Measurements from ENCODE around the gene DNLZ. TPM values are rescaled to one million over a fixed set of nuclear protein-coding genes. Genes with fewer than 3 reads are reported as not detected.

DNLZ gene
- total RNA-seq (26.9 and 27.5 TPM in 2 replicates), polyA plus RNA-seq (23.0 and 38.4 TPM in 2 replicates), polyA minus RNA-seq (2.1 and 2.6 TPM in 2 replicates), Bru-seq, nascent RNA (percentile 44 among the genes with signal in this experiment), BruChase-seq, experiment 1, labeled RNA remaining after a 6-hour chase (percentile 55 among the genes with signal in this experiment), BruChase-seq, experiment 2, labeled RNA remaining after a 2-hour chase (percentile 40 among the genes with signal in this experiment)
- 12.6 and 14.5 TPM in 2 replicates for polyA plus RNA-seq (2011; cell fraction: cytosol; rRNA removed)
- polyA plus RNA-seq (2011; cell fraction: nucleus; rRNA removed) = 7.0 and 8.5 TPM in 2 replicates
- 12.0 and 12.5 TPM in 2 replicates for polyA plus RNA-seq (2012)
- 6.8 TPM for polyA minus RNA-seq (2011; cell fraction: cytosol; rRNA and poly(A)+ RNA removed)
- polyA minus RNA-seq (2011; cell fraction: nucleus; rRNA and poly(A)+ RNA removed) = 1.7 and 3.0 TPM in 2 replicates
- long read RNA-seq, transcript DNLZ-201 (3 exons, 724 nt) = major isoform, 151 of 158 reads
- long read RNA-seq, partial matches to known transcripts = 1 of 158 reads
- long read RNA-seq, other reads (novel, unspliced or antisense) = 6 of 158 reads

DNA sequence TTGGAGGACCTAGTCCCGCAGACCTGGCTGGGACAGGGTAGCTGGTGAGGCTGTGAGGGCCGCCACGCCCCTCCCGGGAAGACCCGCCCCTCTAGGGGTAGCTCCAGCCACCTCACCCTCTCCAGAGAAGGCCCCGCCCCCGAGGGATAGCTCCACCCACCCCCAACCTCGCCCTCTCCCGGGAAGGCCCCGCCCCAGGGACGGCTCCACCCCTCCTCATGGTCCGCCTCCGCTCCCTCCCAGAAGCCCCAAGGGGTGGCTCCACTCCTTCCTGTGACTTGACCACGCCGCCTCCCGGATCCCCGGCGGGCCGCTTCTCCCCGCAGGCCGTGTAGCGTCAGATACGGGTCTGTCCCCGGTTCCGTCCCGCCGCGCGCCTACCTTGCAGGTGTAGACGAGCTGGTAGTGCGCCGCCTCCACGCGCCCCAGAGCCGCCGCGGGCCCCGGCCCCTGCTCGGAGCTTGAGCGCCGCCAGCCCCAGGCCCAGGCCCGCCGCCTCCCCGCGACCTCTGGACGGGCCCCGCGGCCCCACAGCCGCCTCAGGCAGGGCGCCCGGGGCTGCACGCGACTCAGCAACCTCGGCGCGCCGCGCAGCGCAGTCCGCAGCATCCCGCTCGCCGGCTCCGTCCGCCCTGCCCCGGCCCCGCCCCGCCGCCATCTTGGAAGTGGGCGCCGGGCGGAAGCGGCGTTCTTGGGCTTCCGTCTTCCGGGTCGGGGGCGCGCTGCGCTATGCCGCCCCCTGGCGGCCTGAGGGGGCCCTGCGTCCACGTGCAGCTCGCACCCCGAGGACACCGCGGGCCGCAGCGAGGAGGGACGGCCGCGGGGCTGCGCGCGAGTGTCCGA lies at the start of gene DNLZ:
Gene DNLZ (minus strand): TSS at position 639 of the 843 bp plus-strand sequence. CDS start 30 bp downstream, at position 609.
- no peaks in the 10 kb centered on the region for H4K20me1 ChIP-seq (replicated peaks; ENCODE audit: control insufficient read depth, extremely low read depth, insufficient read depth, low read length)
- no peaks in the 10 kb centered on the region for H3K36me3 ChIP-seq (ENCODE audit: control insufficient read depth in 2 of 2, extremely low read depth in 1 of 2, insufficient read depth in 2 of 2, low read length in 2 of 2)
- TF ChIP-seq, protein P1, sequence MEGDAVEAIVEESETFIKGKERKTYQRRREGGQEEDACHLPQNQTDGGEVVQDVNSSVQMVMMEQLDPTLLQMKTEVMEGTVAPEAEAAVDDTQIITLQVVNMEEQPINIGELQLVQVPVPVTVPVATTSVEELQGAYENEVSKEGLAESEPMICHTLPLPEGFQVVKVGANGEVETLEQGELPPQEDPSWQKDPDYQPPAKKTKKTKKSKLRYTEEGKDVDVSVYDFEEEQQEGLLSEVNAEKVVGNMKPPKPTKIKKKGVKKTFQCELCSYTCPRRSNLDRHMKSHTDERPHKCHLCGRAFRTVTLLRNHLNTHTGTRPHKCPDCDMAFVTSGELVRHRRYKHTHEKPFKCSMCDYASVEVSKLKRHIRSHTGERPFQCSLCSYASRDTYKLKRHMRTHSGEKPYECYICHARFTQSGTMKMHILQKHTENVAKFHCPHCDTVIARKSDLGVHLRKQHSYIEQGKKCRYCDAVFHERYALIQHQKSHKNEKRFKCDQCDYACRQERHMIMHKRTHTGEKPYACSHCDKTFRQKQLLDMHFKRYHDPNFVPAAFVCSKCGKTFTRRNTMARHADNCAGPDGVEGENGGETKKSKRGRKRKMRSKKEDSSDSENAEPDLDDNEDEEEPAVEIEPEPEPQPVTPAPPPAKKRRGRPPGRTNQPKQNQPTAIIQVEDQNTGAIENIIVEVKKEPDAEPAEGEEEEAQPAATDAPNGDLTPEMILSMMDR (IDR thresholded peaks at IDR 0.05; ENCODE audit: extremely low read depth in 1 of 2, insufficient read depth in 1 of 2, low read depth in 1 of 2, low read length in 2 of 2) = peak; percentile 91 to 98
- TF ChIP-seq POLR2A (IDR thresholded peaks at IDR 0.05; ENCODE audit: low read depth, low read length) = peak; percentile 88
- no peak for TF ChIP-seq EZH2 (IDR thresholded peaks at IDR 0.05; ENCODE audit: borderline replicate concordance, low read depth, low read length, severe bottlenecking)
- TF ChIP-seq POLR2AphosphoS5 (IDR thresholded peaks at IDR 0.05; ENCODE audit: insufficient read depth, low read depth, low read length) = peak; percentile 85
- TF ChIP-seq JUN (IDR thresholded peaks at IDR 0.05; ENCODE audit: borderline replicate concordance, insufficient read depth, insufficient read length, low read depth) = no peak
- TF ChIP-seq MYC (IDR thresholded peaks at IDR 0.05; ENCODE audit: low read depth, low read length) = peak; percentile 92
- TF ChIP-seq, protein P2, sequence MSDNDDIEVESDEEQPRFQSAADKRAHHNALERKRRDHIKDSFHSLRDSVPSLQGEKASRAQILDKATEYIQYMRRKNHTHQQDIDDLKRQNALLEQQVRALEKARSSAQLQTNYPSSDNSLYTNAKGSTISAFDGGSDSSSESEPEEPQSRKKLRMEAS (IDR thresholded peaks at IDR 0.05; ENCODE audit: insufficient read depth, insufficient read length) = peak; percentile 98
- TF ChIP-seq FOS (IDR thresholded peaks at IDR 0.05; ENCODE audit: borderline replicate concordance, insufficient read depth, low read length) = no peak
- TF ChIP-seq GATA2 (IDR thresholded peaks at IDR 0.05; ENCODE audit: insufficient read depth, insufficient read length, low read depth, low read length) = no peak
- intact Hi-C loops (cut with micrococcal nuclease) = loop anchor here (1.0 to 2.0 kb wide), 4 partner anchors 21 to 349 kb away; partner anchors contain the start of genes DIPK1B and SNAPC4
- H3K9me3 ChIP-seq (replicated peaks; ENCODE audit: control insufficient read depth, insufficient read depth, low read length) = no peaks in the 10 kb centered on the region
- H3K9me1 ChIP-seq (replicated peaks; ENCODE audit: control insufficient read depth, extremely low read depth, insufficient read depth, low read length) = no peaks in the 10 kb centered on the region
- dilution Hi-C loops (cut with MboI; ENCODE audit: extremely low pct_ligation_motif_present, low sequenced_read_pairs) = no loop called here
- BruUV-seq (replicated peaks) = TSS peak; percentile 37
- peak; percentile 93 for DNase-seq (ENCODE audit: low read depth, low spot score)
- FAIRE-seq = peak; percentile 97
- H3K27me3 ChIP-seq (ENCODE audit: control insufficient read depth in 2 of 2, insufficient read depth in 2 of 2, low read length in 2 of 2) = no peaks in the 10 kb centered on the region
- H3K79me2 ChIP-seq (ENCODE audit: control insufficient read depth, insufficient read depth, low read length) = peaks cover 3% of the 10 kb centered on the region
- peak within 1 kb of the TSS; percentile 58 to 81 (median 62) for H3K4me3 ChIP-seq (replicated peaks in 1 of 3; ENCODE audit: insufficient read depth in 1 of 3, low read depth in 1 of 3, low read length in 3 of 3)
- H3K4me1 ChIP-seq (ENCODE audit: control insufficient read depth, extremely low read depth, insufficient read depth, low read length) = peaks cover 7% of the 10 kb centered on the region
- peak within 1 kb of the TSS; percentile 83 for H3K9ac ChIP-seq (replicated peaks; ENCODE audit: extremely low read depth, insufficient read depth, low read length)
- peak within 1 kb of the TSS; percentile 34 for H2AFZ ChIP-seq (ENCODE audit: low read depth, low read length)
- POLR2A ChIA-PET = interaction anchor here (1.2 kb wide), 1 partner anchor 17 kb away, joined by 5 read pairs; no protein-coding TSS in a partner anchor
- peak within 1 kb of the TSS; percentile 47 for H3K27ac ChIP-seq (ENCODE audit: insufficient read depth, low read depth, low read length)
- CTCF ChIA-PET = interaction anchor here (0.6 to 2.4 kb wide), 12 partner anchors 9 to 268 kb away, joined by 3 to 27 read pairs (median 4); no protein-coding TSS in a partner anchor
- H3K4me2 ChIP-seq (ENCODE audit: insufficient read depth, low read length) = peak within 1 kb of the TSS; percentile 35

All from endothelial cell of umbilical vein (primary cell).